ENCODE data around the gene SMIM5.
A peak's percentile ranks its signal among the peaks of the same experiment; 100 is the strongest.

Gene SMIM5

DNA sequence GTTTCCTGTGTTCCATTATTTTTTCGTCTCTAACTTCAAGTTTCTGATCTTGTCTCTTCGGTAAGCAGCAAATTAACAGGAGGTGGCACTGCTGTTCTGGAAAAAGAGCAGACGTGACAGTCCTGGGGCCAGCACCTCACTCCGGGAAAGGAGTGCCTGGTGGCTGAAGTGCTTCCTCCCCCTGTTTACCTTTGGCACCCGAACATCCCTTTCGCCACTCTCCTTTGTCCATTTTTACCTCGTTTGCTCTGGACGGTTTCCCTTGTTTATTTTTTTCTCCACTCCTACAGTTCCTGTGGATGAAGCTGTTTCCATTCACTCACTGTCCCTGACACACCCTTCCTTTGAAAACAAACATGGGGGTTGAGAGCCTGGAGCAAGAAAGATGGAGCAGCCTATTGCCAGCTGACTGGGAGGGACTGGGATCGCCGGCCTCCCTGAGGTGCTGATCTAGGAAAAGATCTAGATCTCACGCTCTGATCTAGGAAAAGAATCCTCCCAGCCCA, 46.5 kb downstream of the SMIM5 start:
- peak overlapping the region; percentile 65 for H3K27ac ChIP-seq (ENCODE audit: low read length)
- H3K9me3 ChIP-seq (ENCODE audit: insufficient read depth, low read length): no peaks in the 10 kb centered on the region
- no peak overlapping the region for H2AFZ ChIP-seq (ENCODE audit: low read depth, low read length)
- peaks cover 85% of the 10 kb centered on the region for H3K79me2 ChIP-seq (ENCODE audit: low read length)
- peaks cover 39% of the 10 kb centered on the region for H3K36me3 ChIP-seq (replicated peaks; ENCODE audit: low read depth, low read length)
- no peak overlapping the region for H3K4me3 ChIP-seq (ENCODE audit: low read length)
- peaks cover 61% of the 10 kb centered on the region for H3K4me1 ChIP-seq (ENCODE audit: low read length)
- H3K9ac ChIP-seq (ENCODE audit: low read length): peak overlapping the region; percentile 41; the same call in 1 of the 2 replicates
- H3K27me3 ChIP-seq (ENCODE audit: low read depth, low read length): no peaks in the 10 kb centered on the region
- peak overlapping the region; percentile 18; the same call in 1 of the 2 replicates for H3K4me2 ChIP-seq (ENCODE audit: low read length)
- TF ChIP-seq, protein P1, sequence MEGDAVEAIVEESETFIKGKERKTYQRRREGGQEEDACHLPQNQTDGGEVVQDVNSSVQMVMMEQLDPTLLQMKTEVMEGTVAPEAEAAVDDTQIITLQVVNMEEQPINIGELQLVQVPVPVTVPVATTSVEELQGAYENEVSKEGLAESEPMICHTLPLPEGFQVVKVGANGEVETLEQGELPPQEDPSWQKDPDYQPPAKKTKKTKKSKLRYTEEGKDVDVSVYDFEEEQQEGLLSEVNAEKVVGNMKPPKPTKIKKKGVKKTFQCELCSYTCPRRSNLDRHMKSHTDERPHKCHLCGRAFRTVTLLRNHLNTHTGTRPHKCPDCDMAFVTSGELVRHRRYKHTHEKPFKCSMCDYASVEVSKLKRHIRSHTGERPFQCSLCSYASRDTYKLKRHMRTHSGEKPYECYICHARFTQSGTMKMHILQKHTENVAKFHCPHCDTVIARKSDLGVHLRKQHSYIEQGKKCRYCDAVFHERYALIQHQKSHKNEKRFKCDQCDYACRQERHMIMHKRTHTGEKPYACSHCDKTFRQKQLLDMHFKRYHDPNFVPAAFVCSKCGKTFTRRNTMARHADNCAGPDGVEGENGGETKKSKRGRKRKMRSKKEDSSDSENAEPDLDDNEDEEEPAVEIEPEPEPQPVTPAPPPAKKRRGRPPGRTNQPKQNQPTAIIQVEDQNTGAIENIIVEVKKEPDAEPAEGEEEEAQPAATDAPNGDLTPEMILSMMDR (IDR thresholded peaks at IDR 0.05; ENCODE audit: low read depth, low read length): peak; percentile 25; the same call in 1 of the 2 replicates
- TF ChIP-seq EZH2phosphoT487 (IDR thresholded peaks at IDR 0.05; ENCODE audit: low read depth): no peak
- no peaks in the 10 kb centered on the region for H4K20me1 ChIP-seq (ENCODE audit: insufficient read depth, low read length)

DNA sequence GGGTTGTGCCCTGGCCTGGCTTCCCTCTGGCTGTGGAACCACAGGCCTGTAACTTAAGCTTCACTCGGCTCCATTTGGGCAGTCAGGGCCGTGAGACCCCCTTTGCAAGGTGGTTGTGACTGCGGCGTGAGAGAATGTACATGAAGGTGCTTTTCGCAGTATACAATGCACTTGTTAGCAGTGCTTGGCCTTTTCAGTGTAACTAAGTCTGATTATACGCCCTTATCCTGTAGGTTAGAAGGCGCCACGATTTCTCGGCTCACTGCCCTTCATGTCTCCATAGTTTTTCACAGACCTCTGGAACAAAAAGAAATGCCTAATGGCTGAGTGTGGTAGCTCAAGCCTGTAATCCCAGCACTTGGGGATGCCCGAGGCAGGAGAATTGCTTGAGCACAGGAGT, 47.2 kb downstream of the SMIM5 start:
- no peaks in the 10 kb centered on the region for H4K20me1 ChIP-seq (ENCODE audit: insufficient read depth, low read length)
- H3K4me2 ChIP-seq (ENCODE audit: low read length): no peak overlapping the region
- H3K79me2 ChIP-seq (ENCODE audit: low read length): peaks cover 87% of the 10 kb centered on the region
- no peak overlapping the region for H3K4me3 ChIP-seq (ENCODE audit: low read length)
- peaks cover 46% of the 10 kb centered on the region for H3K36me3 ChIP-seq (replicated peaks; ENCODE audit: low read depth, low read length)
- no peak overlapping the region for H3K9ac ChIP-seq (ENCODE audit: low read length)
- peak overlapping the region; percentile 15; the same call in 1 of the 2 replicates for H3K27ac ChIP-seq (ENCODE audit: low read length)
- H3K4me1 ChIP-seq (ENCODE audit: low read length): peaks cover 62% of the 10 kb centered on the region
- H3K27me3 ChIP-seq (ENCODE audit: low read depth, low read length): no peaks in the 10 kb centered on the region
- TF ChIP-seq, protein P1 (IDR thresholded peaks at IDR 0.05; ENCODE audit: low read depth, low read length): no peak
- TF ChIP-seq EZH2phosphoT487 (IDR thresholded peaks at IDR 0.05; ENCODE audit: low read depth): no peak
- no peak overlapping the region for H2AFZ ChIP-seq (ENCODE audit: low read depth, low read length)
- H3K9me3 ChIP-seq (ENCODE audit: insufficient read depth, low read length): no peaks in the 10 kb centered on the region

DNA sequence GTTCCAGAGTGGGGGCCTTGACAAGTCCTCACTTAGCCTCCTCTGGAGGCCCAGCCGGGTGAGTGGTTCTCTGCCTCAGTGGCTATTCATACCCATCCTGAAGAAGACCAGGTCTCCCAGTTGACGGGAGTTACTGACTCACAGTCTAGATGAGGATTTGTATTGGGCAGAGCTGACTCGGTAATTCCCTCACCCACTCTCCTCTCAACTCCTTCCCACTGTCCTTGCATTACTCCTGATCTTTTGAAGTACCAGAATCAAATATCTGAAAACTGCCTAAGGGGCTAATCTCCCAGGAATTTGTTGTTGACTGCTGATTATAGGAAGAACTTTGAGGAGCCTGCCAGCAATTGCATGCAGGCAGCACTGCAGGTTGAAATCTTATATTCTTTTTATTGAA, 48.1 kb downstream of the SMIM5 start:
- Histone ChIP-seq H3K9ac (ENCODE audit: low read length) (no peak overlapping the region), H4K20me1 (ENCODE audit: insufficient read depth, low read length) (no peaks in the 10 kb centered on the region), H3K27ac (ENCODE audit: low read length) (peak overlapping the region; percentile 15; the same call in 1 of the 2 replicates), H3K9me3 (ENCODE audit: insufficient read depth, low read length) (no peaks in the 10 kb centered on the region), H3K27me3 (ENCODE audit: low read depth, low read length) (no peaks in the 10 kb centered on the region), H3K36me3 (replicated peaks; ENCODE audit: low read depth, low read length) (peaks cover 42% of the 10 kb centered on the region), H3K4me1 (ENCODE audit: low read length) (peaks cover 62% of the 10 kb centered on the region), H3K4me3 (ENCODE audit: low read length) (no peak overlapping the region), H3K79me2 (ENCODE audit: low read length) (peaks cover 88% of the 10 kb centered on the region), H2AFZ (ENCODE audit: low read depth, low read length) (no peak overlapping the region), H3K4me2 (ENCODE audit: low read length) (no peak overlapping the region)
- no peak for TF ChIP-seq EZH2phosphoT487 (IDR thresholded peaks at IDR 0.05; ENCODE audit: low read depth)
- TF ChIP-seq, protein P1 (IDR thresholded peaks at IDR 0.05; ENCODE audit: low read depth, low read length): no peak

DNA sequence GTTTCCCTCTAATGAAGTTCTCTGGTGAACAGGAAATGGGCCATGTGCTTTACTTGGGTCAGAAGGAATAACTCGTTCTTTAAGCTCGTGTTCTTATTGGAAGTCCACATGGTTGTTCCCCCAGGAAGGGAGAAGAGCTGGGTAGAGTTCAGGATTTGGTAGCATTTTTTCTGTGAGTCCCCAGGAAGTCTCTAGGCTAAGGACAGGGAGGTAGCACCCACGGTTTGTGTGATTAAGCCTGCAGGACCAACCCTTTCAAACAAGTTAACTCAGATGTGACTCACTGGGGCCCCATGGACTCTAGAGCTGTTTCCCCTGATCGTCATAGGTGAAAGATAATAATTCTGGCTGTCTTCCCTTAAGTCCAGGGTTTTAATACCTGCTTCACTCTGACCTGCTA, 50.3 kb downstream of the SMIM5 start:
- no peak overlapping the region for H3K4me2 ChIP-seq (ENCODE audit: low read length)
- no peaks in the 10 kb centered on the region for H4K20me1 ChIP-seq (ENCODE audit: insufficient read depth, low read length)
- peaks cover 62% of the 10 kb centered on the region for H3K4me1 ChIP-seq (ENCODE audit: low read length)
- no peaks in the 10 kb centered on the region for H3K9me3 ChIP-seq (ENCODE audit: insufficient read depth, low read length)
- TF ChIP-seq, protein P1 (IDR thresholded peaks at IDR 0.05; ENCODE audit: low read depth, low read length): no peak
- TF ChIP-seq EZH2phosphoT487 (IDR thresholded peaks at IDR 0.05; ENCODE audit: low read depth): no peak
- H3K27me3 ChIP-seq (ENCODE audit: low read depth, low read length): no peaks in the 10 kb centered on the region
- no peak overlapping the region for H3K4me3 ChIP-seq (ENCODE audit: low read length)
- H2AFZ ChIP-seq (ENCODE audit: low read depth, low read length): no peak overlapping the region
- H3K9ac ChIP-seq (ENCODE audit: low read length): no peak overlapping the region
- H3K36me3 ChIP-seq (replicated peaks; ENCODE audit: low read depth, low read length): peaks cover 51% of the 10 kb centered on the region
- peaks cover 87% of the 10 kb centered on the region for H3K79me2 ChIP-seq (ENCODE audit: low read length)
- no peak overlapping the region; the same call in 1 of the 2 replicates for H3K27ac ChIP-seq (ENCODE audit: low read length)
